Central memory CD8-positive, alpha-beta T cell (primary cell): ENCODE data around the gene MUC5B.
"Not testable (repeated sequence)": the region's sequence is repeated elsewhere in the genome, so short reads cannot be mapped to it uniquely, and the experiment has no call there.

Experiments
- ATAC-seq: fragments of 150-1000 bp; cut with Tn5 transposase; replicated peaks from 2 replicates; pipeline ENCODE4 v1.10.0; 2022; ENCODE audit warnings: mild to moderate bottlenecking, moderate FRiP score, moderate number of reproducible peaks; ENCODE audit not compliant: poor library complexity, severe bottlenecking; ENCODE audit errors: extremely low read depth
- DNase-seq, 2 donors: peaks; one replicate each; pipeline ENCODE4 v3.0.0; 2021; ENCODE audit warnings: low spot score in 2 of 2
- H3K27ac Mint-ChIP-seq: one replicate; pipeline ENCODE4 v1.8.0; 2022; ENCODE audit warnings: low read depth, mild to moderate bottlenecking, moderate library complexity, mixed read lengths
- H3K27me3 Mint-ChIP-seq: one replicate; pipeline ENCODE4 v1.8.0; 2022; ENCODE audit warnings: mixed read lengths
- H3K36me3 Mint-ChIP-seq: one replicate; pipeline ENCODE4 v1.8.0; 2022; ENCODE audit warnings: mild to moderate bottlenecking, moderate library complexity, mixed read lengths; ENCODE audit not compliant: insufficient read depth
- H3K4me1 Mint-ChIP-seq: one replicate; pipeline ENCODE4 v1.8.0; 2022; ENCODE audit warnings: mixed read lengths
- H3K4me3 Mint-ChIP-seq: one replicate; pipeline ENCODE4 v1.8.0; 2022; ENCODE audit warnings: mild to moderate bottlenecking, moderate library complexity, mixed read lengths
- H3K9me3 Mint-ChIP-seq: one replicate; pipeline ENCODE4 v1.8.0; 2022; ENCODE audit warnings: mixed read lengths

MUC5B gene, protein sequence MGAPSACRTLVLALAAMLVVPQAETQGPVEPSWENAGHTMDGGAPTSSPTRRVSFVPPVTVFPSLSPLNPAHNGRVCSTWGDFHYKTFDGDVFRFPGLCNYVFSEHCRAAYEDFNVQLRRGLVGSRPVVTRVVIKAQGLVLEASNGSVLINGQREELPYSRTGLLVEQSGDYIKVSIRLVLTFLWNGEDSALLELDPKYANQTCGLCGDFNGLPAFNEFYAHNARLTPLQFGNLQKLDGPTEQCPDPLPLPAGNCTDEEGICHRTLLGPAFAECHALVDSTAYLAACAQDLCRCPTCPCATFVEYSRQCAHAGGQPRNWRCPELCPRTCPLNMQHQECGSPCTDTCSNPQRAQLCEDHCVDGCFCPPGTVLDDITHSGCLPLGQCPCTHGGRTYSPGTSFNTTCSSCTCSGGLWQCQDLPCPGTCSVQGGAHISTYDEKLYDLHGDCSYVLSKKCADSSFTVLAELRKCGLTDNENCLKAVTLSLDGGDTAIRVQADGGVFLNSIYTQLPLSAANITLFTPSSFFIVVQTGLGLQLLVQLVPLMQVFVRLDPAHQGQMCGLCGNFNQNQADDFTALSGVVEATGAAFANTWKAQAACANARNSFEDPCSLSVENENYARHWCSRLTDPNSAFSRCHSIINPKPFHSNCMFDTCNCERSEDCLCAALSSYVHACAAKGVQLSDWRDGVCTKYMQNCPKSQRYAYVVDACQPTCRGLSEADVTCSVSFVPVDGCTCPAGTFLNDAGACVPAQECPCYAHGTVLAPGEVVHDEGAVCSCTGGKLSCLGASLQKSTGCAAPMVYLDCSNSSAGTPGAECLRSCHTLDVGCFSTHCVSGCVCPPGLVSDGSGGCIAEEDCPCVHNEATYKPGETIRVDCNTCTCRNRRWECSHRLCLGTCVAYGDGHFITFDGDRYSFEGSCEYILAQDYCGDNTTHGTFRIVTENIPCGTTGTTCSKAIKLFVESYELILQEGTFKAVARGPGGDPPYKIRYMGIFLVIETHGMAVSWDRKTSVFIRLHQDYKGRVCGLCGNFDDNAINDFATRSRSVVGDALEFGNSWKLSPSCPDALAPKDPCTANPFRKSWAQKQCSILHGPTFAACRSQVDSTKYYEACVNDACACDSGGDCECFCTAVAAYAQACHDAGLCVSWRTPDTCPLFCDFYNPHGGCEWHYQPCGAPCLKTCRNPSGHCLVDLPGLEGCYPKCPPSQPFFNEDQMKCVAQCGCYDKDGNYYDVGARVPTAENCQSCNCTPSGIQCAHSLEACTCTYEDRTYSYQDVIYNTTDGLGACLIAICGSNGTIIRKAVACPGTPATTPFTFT (N-terminal part only)

GRCh38 chr11:1222491-1223345 lies at the start of gene MUC5B:
Gene MUC5B (plus strand): TSS chr11:1223066. CDS start chr11:1223124, 58 bp downstream.
- DNase-seq (no peak), ATAC-seq (no peak)
- peaks cover 9% of the 10 kb centered on the region for H3K27me3 Mint-ChIP-seq
- H3K27ac Mint-ChIP-seq = no peak within 1 kb of the TSS
- no peak within 1 kb of the TSS for H3K4me3 Mint-ChIP-seq
- H3K36me3 Mint-ChIP-seq = peaks cover 2% of the 10 kb centered on the region
- H3K4me1 Mint-ChIP-seq = no peaks in the 10 kb centered on the region
- H3K9me3 Mint-ChIP-seq = no peaks in the 10 kb centered on the region

GRCh38 chr11:1173396-1173795 lies 49.5 kb upstream of the MUC5B start:
- H3K36me3 Mint-ChIP-seq, H3K27me3 Mint-ChIP-seq, ATAC-seq, H3K9me3 Mint-ChIP-seq, H3K4me3 Mint-ChIP-seq, H3K4me1 Mint-ChIP-seq, DNase-seq, H3K27ac Mint-ChIP-seq: not testable (repeated sequence)

GRCh38 chr11:1174441-1175370 lies 48.2 kb upstream of the MUC5B start:
- H3K4me1 Mint-ChIP-seq = no peaks in the 10 kb centered on the region
- ATAC-seq = no peak

DNA sequence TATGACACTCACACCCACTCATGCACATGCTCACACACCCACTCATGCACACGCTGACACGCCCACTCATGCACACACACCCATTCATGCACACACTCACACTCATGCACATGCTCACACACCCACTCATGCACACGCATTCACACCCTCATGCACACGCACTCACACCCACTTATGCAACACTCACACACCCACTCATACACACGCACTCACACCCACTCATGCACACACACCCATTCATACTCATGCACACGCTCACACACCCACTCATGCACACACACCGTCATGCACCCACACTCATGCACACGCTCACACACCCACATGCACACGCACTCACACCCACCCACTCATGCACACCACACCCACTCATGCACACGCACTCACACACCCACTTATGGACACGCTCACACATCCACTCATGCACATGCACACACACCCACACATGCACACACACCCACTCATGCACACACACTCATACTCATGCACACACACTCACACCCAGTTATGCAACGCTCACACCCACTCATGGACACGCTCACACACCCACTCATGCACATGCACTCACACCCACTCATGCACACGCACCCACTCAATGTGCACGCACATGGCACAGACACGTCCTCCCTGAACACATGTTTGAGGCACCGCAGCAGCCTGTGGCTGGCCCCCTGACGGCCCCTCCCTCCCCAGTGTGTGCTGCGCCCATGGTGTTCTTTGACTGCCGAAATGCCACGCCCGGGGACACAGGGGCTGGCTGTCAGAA lies 47.2 kb upstream of the MUC5B start:
- H3K36me3 Mint-ChIP-seq = peaks cover 2% of the 10 kb centered on the region
- DNase-seq = no peak
- H3K27me3 Mint-ChIP-seq = no peaks in the 10 kb centered on the region
- no peak overlapping the region for H3K4me3 Mint-ChIP-seq
- H3K9me3 Mint-ChIP-seq = peaks cover 7% of the 10 kb centered on the region
- no peaks in the 10 kb centered on the region for H3K4me1 Mint-ChIP-seq
- H3K27ac Mint-ChIP-seq = no peak overlapping the region
- ATAC-seq = no peak

More at GRCh38 chr11:1174441-1175370, 48.2 kb upstream of the MUC5B start:
- Mint-ChIP-seq H3K27me3 (no peaks in the 10 kb centered on the region), H3K4me3 (no peak overlapping the region), H3K36me3 (peaks cover 2% of the 10 kb centered on the region), H3K9me3 (peaks cover 9% of the 10 kb centered on the region), H3K27ac (no peak overlapping the region)
- DNase-seq = no peak

DNA sequence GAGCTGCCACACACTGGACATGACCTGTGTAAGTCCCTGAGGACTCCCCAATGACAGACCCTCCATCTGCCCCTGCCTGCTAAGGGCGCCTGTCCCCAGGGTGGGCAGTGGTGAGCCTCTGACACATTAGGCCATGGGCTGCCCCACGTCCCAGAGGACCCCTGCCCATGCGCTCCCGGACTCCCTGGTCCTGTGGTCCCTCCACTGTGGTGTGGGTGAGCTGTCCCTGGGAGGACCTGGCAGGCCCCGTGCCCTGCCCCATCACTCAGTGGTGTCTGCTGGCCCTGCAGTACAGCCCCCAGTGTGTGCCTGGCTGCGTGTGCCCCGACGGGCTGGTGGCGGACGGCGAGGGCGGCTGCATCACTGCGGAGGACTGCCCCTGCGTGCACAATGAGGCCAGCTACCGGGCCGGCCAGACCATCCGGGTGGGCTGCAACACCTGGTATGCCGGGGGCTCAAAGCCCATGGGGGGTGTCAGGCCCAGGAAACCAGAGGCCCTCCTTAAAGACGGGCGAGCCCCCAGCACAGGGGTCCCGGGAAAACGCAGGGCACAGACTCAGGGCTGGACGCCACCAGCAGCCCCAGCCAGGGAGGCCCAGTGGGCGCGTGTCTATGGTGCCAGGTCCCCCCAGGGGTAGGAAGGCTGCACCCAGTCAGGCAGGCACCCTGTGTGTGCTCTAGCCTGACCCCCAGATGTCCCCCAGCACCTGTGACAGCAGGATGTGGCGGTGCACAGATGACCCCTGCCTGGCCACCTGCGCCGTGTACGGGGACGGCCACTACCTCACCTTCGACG lies 46.4 kb upstream of the MUC5B start:
- H3K9me3 Mint-ChIP-seq = no peaks in the 10 kb centered on the region
- H3K27me3 Mint-ChIP-seq = no peaks in the 10 kb centered on the region
- ATAC-seq (no peak), DNase-seq (no peak)
- H3K4me1 Mint-ChIP-seq = no peaks in the 10 kb centered on the region
- no peak overlapping the region for H3K4me3 Mint-ChIP-seq
- H3K36me3 Mint-ChIP-seq = peaks cover 2% of the 10 kb centered on the region
- H3K27ac Mint-ChIP-seq = no peak overlapping the region

DNA sequence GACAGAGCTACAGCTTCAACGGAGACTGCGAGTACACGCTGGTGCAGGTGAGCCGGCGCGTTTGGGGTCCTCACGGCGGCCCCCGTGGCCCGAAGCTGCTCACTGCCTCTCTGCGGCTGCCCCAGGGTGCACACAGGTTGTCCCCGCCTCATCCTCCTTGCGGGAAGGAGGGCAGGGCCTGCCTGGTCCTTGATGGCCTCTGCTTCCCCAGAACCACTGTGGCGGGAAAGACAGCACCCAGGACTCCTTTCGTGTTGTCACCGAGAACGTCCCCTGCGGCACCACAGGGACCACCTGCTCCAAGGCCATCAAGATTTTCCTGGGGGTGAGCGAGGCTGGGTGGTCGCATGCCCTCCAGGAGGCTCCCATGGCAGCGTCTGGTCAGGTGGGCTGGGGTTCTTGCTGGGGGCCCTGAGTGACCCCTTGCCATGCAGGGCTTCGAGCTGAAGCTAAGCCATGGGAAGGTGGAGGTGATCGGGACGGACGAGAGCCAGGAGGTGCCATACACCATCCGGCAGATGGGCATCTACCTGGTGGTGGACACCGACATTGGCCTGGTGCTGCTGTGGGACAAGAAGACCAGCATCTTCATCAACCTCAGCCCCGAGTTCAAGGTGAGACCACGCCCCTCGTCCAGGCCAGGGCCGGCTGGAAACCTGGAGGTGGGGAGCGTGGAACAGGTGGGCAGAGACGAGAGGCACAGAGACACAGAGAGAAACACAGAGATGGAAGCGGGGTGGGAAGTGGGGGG lies 45.7 kb upstream of the MUC5B start:
- Mint-ChIP-seq H3K4me1 (peaks cover 4% of the 10 kb centered on the region), H3K36me3 (peaks cover 2% of the 10 kb centered on the region), H3K9me3 (no peaks in the 10 kb centered on the region), H3K27me3 (no peaks in the 10 kb centered on the region), H3K27ac (no peak overlapping the region), H3K4me3 (no peak overlapping the region)
- no peak for DNase-seq
- ATAC-seq = no peak

DNA sequence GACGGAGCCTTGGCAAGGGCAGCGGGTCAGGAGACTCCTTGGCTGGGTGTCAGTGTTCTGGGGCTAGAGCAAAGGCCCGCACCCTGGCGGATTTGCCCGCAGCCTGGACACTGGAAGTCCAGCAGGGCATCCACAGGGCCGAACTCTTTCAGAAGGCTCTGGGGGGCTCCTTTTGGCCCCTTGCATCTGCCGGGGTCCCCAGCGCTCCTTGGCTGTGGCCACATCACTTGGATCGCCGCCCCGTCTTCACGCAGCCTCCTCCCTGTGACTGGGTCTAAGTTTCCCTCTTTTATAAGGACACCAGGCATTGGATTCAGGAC lies 45.1 kb upstream of the MUC5B start:
- DNase-seq (no peak), ATAC-seq (no peak)
- Mint-ChIP-seq H3K27me3 (no peaks in the 10 kb centered on the region), H3K4me3 (no peak overlapping the region), H3K36me3 (peaks cover 2% of the 10 kb centered on the region), H3K9me3 (no peaks in the 10 kb centered on the region), H3K4me1 (peaks cover 4% of the 10 kb centered on the region), H3K27ac (no peak overlapping the region)

DNA sequence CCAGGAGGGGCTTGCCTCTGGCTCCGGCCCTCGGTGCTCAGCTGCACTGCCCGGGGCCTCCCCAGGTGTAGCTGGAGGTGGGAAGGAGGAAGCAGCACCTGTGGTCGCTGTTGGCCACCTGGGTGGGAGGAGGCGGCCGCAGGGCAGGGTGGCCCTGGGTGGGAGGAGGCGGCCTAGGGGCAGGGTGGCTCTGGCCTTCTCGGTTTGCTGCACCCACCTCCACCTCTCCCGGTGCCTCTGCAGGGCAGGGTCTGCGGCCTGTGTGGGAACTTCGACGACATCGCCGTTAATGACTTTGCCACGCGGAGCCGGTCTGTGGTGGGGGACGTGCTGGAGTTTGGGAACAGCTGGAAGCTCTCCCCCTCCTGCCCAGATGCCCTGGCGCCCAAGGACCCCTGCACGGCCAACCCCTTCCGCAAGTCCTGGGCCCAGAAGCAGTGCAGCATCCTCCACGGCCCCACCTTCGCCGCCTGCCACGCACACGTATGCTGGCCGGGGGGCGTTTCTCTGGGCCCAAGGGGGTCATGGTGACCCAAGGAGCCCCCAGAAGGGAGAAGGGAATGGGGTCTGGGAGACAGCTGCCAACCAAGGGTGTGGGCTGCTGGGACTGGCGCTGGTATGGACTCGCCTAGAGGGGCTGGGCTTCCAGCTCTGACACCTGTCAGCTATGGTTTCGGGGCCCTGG lies 44.5 kb upstream of the MUC5B start:
- no peaks in the 10 kb centered on the region for H3K27me3 Mint-ChIP-seq
- no peak for DNase-seq
- no peak overlapping the region for H3K27ac Mint-ChIP-seq
- no peaks in the 10 kb centered on the region for H3K9me3 Mint-ChIP-seq
- ATAC-seq = no peak
- peaks cover 2% of the 10 kb centered on the region for H3K36me3 Mint-ChIP-seq
- no peak overlapping the region for H3K4me3 Mint-ChIP-seq
- H3K4me1 Mint-ChIP-seq = peaks cover 4% of the 10 kb centered on the region

DNA sequence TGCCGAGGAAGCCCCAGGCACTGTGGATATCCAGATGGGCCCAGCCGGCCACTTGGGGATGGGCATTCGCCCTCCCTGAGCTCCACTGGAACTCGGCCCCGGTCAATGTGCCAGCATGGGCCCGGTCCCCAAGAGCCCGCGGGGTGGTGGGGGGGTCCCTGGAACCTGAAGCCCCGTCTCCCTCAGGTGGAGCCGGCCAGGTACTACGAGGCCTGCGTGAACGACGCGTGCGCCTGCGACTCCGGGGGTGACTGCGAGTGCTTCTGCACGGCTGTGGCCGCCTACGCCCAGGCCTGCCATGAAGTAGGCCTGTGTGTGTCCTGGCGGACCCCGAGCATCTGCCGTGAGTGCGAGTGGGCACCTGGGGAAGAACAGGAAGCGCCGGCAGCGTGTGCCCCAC lies 44.0 kb upstream of the MUC5B start:
- Mint-ChIP-seq H3K27ac (no peak overlapping the region), H3K36me3 (peaks cover 2% of the 10 kb centered on the region), H3K4me3 (no peak overlapping the region), H3K27me3 (no peaks in the 10 kb centered on the region), H3K4me1 (peaks cover 4% of the 10 kb centered on the region), H3K9me3 (no peaks in the 10 kb centered on the region)
- DNase-seq = no peak
- ATAC-seq = no peak
